ENCODE results near the gene PRMT5. TPM values are rescaled to one million over a fixed set of nuclear protein-coding genes. Genes with fewer than 3 reads are reported as not detected.
A peak's percentile ranks its signal among the peaks of the same experiment; 100 is the strongest.

The PRMT5 gene
- total RNA-seq, 1 donor from 2014 or later: 89.8 TPM

GRCh38 chr14:22906073-22906472 lies 23.1 kb downstream of the PRMT5 start:
- Mint-ChIP-seq H3K36me3 (peaks cover 49% of the 10 kb centered on the region), H3K4me3 (no peak overlapping the region), H3K27ac (no peak overlapping the region), H3K9me3 (no peaks in the 10 kb centered on the region), H3K4me1 (no peaks in the 10 kb centered on the region), H3K27me3 (ENCODE audit: low read depth) (no peaks in the 10 kb centered on the region)
- TF ChIP-seq CTCF (IDR thresholded peaks at IDR 0.05; ENCODE audit: unreplicated experiment): no peak
- no peak for DNase-seq (ENCODE audit: low spot score in 2 of 2, unreplicated experiment in 2 of 2)

GRCh38 chr14:22905627-22906026 lies 23.5 kb downstream of the PRMT5 start:
- peaks cover 50% of the 10 kb centered on the region for H3K36me3 Mint-ChIP-seq
- no peaks in the 10 kb centered on the region for H3K27me3 Mint-ChIP-seq (ENCODE audit: low read depth)
- no peaks in the 10 kb centered on the region for H3K9me3 Mint-ChIP-seq
- DNase-seq (ENCODE audit: low spot score in 2 of 2, unreplicated experiment in 2 of 2): no peak
- TF ChIP-seq CTCF (IDR thresholded peaks at IDR 0.05; ENCODE audit: unreplicated experiment): no peak
- H3K27ac Mint-ChIP-seq: no peak overlapping the region
- no peaks in the 10 kb centered on the region for H3K4me1 Mint-ChIP-seq
- H3K4me3 Mint-ChIP-seq: no peak overlapping the region

GRCh38 chr14:22903742-22904087 lies 25.5 kb downstream of the PRMT5 start:
- no peak for DNase-seq (ENCODE audit: low spot score in 2 of 2, unreplicated experiment in 2 of 2)
- no peaks in the 10 kb centered on the region for H3K4me1 Mint-ChIP-seq
- H3K36me3 Mint-ChIP-seq: peaks cover 44% of the 10 kb centered on the region
- H3K27ac Mint-ChIP-seq: peak overlapping the region; percentile 14
- no peak for TF ChIP-seq CTCF (IDR thresholded peaks at IDR 0.05; ENCODE audit: unreplicated experiment)
- H3K27me3 Mint-ChIP-seq (ENCODE audit: low read depth): no peaks in the 10 kb centered on the region
- no peaks in the 10 kb centered on the region for H3K9me3 Mint-ChIP-seq
- H3K4me3 Mint-ChIP-seq: no peak overlapping the region

GRCh38 chr14:22901799-22902198 lies 27.4 kb downstream of the PRMT5 start:
- Mint-ChIP-seq H3K4me3 (no peak overlapping the region), H3K9me3 (no peaks in the 10 kb centered on the region), H3K27me3 (ENCODE audit: low read depth) (no peaks in the 10 kb centered on the region), H3K27ac (no peak overlapping the region), H3K36me3 (peaks cover 41% of the 10 kb centered on the region), H3K4me1 (no peaks in the 10 kb centered on the region)
- no peak for TF ChIP-seq CTCF (IDR thresholded peaks at IDR 0.05; ENCODE audit: unreplicated experiment)
- no peak for DNase-seq (ENCODE audit: low spot score in 2 of 2, unreplicated experiment in 2 of 2)

- Mint-ChIP-seq H3K27me3 (ENCODE audit: low read depth) (no peaks in the 10 kb centered on the region), H3K4me1 (no peaks in the 10 kb centered on the region), H3K36me3 (peaks cover 29% of the 10 kb centered on the region), H3K4me3 (no peak overlapping the region), H3K9me3 (no peaks in the 10 kb centered on the region), H3K27ac (no peak overlapping the region)
- peak; percentile 19 for TF ChIP-seq CTCF (IDR thresholded peaks at IDR 0.05; ENCODE audit: unreplicated experiment)
- DNase-seq (ENCODE audit: low spot score in 2 of 2, unreplicated experiment in 2 of 2): no peak
Measured at GRCh38 chr14:22900081-22900799, 28.9 kb downstream of the PRMT5 start.
